Measurements from ENCODE around the gene TRIML1.

The TRIML1 gene

GRCh38 chr4:188162698-188163097 is 23.5 kb downstream of the TRIML1 start:
- no peak for TF ChIP-seq CTCF (IDR thresholded peaks at IDR 0.05; ENCODE audit: low read depth, low read length, missing control alignments)
- no peak overlapping the region for H3K4me3 ChIP-seq (ENCODE audit: low read depth, low read length)
- no peak for DNase-seq (ENCODE audit: low read depth)
- in situ Hi-C loops (cut with HindIII; ENCODE audit: low sequenced_read_pairs), result no loop called here

- no peak for TF ChIP-seq CTCF (IDR thresholded peaks at IDR 0.05; ENCODE audit: low read depth, low read length, missing control alignments)
- in situ Hi-C loops (cut with HindIII; ENCODE audit: low sequenced_read_pairs), result no loop called here
- no peak for DNase-seq (ENCODE audit: low read depth)
- H3K4me3 ChIP-seq (ENCODE audit: low read depth, low read length), result no peak overlapping the region
Measured at GRCh38 chr4:188168726-188169373, 29.6 kb downstream of the TRIML1 start.

- in situ Hi-C loops (cut with HindIII; ENCODE audit: low sequenced_read_pairs), result no loop called here
- H3K4me3 ChIP-seq (ENCODE audit: low read depth, low read length), result no peak overlapping the region
- no peak for DNase-seq (ENCODE audit: low read depth)
- TF ChIP-seq CTCF (IDR thresholded peaks at IDR 0.05; ENCODE audit: low read depth, low read length, missing control alignments), result no peak
Measured at GRCh38 chr4:188171551-188171950, 32.3 kb downstream of the TRIML1 start.

GRCh38 chr4:188175288-188175687 is 36.0 kb downstream of the TRIML1 start:
- in situ Hi-C loops (cut with HindIII; ENCODE audit: low sequenced_read_pairs), result no loop called here

GRCh38 chr4:188177997-188178675 is 38.9 kb downstream of the TRIML1 start:
- TF ChIP-seq CTCF (IDR thresholded peaks at IDR 0.05; ENCODE audit: low read depth, low read length, missing control alignments), result no peak
- in situ Hi-C loops (cut with HindIII; ENCODE audit: low sequenced_read_pairs), result no loop called here
- DNase-seq (ENCODE audit: low read depth), result no peak
- H3K4me3 ChIP-seq (ENCODE audit: low read depth, low read length), result no peak overlapping the region

More at GRCh38 chr4:188175288-188175687, 36.0 kb downstream of the TRIML1 start:
- TF ChIP-seq CTCF (IDR thresholded peaks at IDR 0.05; ENCODE audit: low read depth, low read length, missing control alignments), result no peak
- no peak for DNase-seq (ENCODE audit: low read depth)
- H3K4me3 ChIP-seq (ENCODE audit: low read depth, low read length), result no peak overlapping the region

- in situ Hi-C loops (cut with HindIII; ENCODE audit: low sequenced_read_pairs), result no loop called here
- TF ChIP-seq CTCF (IDR thresholded peaks at IDR 0.05; ENCODE audit: low read depth, low read length, missing control alignments), result no peak
Measured at GRCh38 chr4:188178806-188179205, 39.6 kb downstream of the TRIML1 start.

More at GRCh38 chr4:188178806-188179205, 39.6 kb downstream of the TRIML1 start:
- H3K4me3 ChIP-seq (ENCODE audit: low read depth, low read length), result no peak overlapping the region
- no peak for DNase-seq (ENCODE audit: low read depth)

Measured in astrocyte of the cerebellum (primary cell).